ENCODE results near the gene RSPRY1. TPM values are rescaled to one million over a fixed set of nuclear protein-coding genes. Genes with fewer than 3 reads are reported as not detected.
A peak's percentile ranks its signal among the peaks of the same experiment; 100 is the strongest.

The RSPRY1 gene
- total and polyA plus RNA-seq, 2 of the 8 experiments (the other 6 are each of a cell fraction or from before 2014, with no cell fraction given), result 11.5 to 32.5 TPM

DNA sequence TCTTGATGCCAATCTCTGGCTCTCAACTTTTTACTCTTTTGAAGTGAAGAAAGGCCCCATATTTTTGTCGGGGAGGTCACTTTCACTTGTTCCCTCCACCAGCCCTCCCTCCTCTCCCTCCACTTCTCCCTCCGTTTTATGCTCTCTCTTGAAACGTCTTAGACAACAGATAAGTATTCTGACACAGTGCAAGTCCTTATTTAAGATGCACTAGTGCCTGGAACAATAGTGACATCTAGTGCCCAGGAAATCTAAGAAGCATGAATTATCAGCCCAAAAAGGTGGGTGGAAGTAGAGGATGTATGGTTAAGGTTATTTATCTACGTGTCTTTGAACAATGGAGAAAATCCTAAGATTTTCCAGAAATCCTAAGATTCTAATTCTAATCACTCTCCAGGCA, 18.2 kb upstream of the RSPRY1 start (continued):
- TF ChIP-seq, protein P1, sequence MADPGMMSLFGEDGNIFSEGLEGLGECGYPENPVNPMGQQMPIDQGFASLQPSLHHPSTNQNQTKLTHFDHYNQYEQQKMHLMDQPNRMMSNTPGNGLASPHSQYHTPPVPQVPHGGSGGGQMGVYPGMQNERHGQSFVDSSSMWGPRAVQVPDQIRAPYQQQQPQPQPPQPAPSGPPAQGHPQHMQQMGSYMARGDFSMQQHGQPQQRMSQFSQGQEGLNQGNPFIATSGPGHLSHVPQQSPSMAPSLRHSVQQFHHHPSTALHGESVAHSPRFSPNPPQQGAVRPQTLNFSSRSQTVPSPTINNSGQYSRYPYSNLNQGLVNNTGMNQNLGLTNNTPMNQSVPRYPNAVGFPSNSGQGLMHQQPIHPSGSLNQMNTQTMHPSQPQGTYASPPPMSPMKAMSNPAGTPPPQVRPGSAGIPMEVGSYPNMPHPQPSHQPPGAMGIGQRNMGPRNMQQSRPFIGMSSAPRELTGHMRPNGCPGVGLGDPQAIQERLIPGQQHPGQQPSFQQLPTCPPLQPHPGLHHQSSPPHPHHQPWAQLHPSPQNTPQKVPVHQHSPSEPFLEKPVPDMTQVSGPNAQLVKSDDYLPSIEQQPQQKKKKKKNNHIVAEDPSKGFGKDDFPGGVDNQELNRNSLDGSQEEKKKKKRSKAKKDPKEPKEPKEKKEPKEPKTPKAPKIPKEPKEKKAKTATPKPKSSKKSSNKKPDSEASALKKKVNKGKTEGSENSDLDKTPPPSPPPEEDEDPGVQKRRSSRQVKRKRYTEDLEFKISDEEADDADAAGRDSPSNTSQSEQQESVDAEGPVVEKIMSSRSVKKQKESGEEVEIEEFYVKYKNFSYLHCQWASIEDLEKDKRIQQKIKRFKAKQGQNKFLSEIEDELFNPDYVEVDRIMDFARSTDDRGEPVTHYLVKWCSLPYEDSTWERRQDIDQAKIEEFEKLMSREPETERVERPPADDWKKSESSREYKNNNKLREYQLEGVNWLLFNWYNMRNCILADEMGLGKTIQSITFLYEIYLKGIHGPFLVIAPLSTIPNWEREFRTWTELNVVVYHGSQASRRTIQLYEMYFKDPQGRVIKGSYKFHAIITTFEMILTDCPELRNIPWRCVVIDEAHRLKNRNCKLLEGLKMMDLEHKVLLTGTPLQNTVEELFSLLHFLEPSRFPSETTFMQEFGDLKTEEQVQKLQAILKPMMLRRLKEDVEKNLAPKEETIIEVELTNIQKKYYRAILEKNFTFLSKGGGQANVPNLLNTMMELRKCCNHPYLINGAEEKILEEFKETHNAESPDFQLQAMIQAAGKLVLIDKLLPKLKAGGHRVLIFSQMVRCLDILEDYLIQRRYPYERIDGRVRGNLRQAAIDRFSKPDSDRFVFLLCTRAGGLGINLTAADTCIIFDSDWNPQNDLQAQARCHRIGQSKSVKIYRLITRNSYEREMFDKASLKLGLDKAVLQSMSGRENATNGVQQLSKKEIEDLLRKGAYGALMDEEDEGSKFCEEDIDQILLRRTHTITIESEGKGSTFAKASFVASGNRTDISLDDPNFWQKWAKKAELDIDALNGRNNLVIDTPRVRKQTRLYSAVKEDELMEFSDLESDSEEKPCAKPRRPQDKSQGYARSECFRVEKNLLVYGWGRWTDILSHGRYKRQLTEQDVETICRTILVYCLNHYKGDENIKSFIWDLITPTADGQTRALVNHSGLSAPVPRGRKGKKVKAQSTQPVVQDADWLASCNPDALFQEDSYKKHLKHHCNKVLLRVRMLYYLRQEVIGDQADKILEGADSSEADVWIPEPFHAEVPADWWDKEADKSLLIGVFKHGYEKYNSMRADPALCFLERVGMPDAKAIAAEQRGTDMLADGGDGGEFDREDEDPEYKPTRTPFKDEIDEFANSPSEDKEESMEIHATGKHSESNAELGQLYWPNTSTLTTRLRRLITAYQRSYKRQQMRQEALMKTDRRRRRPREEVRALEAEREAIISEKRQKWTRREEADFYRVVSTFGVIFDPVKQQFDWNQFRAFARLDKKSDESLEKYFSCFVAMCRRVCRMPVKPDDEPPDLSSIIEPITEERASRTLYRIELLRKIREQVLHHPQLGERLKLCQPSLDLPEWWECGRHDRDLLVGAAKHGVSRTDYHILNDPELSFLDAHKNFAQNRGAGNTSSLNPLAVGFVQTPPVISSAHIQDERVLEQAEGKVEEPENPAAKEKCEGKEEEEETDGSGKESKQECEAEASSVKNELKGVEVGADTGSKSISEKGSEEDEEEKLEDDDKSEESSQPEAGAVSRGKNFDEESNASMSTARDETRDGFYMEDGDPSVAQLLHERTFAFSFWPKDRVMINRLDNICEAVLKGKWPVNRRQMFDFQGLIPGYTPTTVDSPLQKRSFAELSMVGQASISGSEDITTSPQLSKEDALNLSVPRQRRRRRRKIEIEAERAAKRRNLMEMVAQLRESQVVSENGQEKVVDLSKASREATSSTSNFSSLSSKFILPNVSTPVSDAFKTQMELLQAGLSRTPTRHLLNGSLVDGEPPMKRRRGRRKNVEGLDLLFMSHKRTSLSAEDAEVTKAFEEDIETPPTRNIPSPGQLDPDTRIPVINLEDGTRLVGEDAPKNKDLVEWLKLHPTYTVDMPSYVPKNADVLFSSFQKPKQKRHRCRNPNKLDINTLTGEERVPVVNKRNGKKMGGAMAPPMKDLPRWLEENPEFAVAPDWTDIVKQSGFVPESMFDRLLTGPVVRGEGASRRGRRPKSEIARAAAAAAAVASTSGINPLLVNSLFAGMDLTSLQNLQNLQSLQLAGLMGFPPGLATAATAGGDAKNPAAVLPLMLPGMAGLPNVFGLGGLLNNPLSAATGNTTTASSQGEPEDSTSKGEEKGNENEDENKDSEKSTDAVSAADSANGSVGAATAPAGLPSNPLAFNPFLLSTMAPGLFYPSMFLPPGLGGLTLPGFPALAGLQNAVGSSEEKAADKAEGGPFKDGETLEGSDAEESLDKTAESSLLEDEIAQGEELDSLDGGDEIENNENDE (IDR thresholded peaks at IDR 0.05; ENCODE audit: insufficient replicate concordance, low read length), result no peak
- TF ChIP-seq RAD21 (IDR thresholded peaks at IDR 0.05 in 1 of 2, conservative IDR thresholded peaks at IDR 0.05 in 1 of 2; ENCODE audit: low read depth in 2 of 2, low read length in 2 of 2), result peak; percentile 79 to 83
- no peak for TF ChIP-seq HDAC2 (IDR thresholded peaks at IDR 0.05; ENCODE audit: borderline replicate concordance in 1 of 2, low read depth in 2 of 2, low read length in 2 of 2)
- no peak for TF ChIP-seq TEAD4 (IDR thresholded peaks at IDR 0.05; ENCODE audit: low read depth, low read length)

Data from H1 (cell line).